A673 (cell line): ENCODE measurements around the gene LYPD4. TPM values are rescaled to one million over a fixed set of nuclear protein-coding genes. Genes with fewer than 3 reads are reported as not detected.

Experiments used
- BruUV-seq: library from RNA; stranded (reverse); fragments of 400-500 nt; replicated peaks from 2 replicates; lab custom pipeline; 2021; lab: Mats Ljungman, UMichigan
- CTCF ChIA-PET: fragments of 300-600 bp; sonication (Branson Sonifier 250); formaldehyde crosslinking; loops from one replicate; lab custom pipeline; 2022; ENCODE audit warnings: antibody characterized with exemption; lab: Charles Lee
- POLR2A ChIA-PET: fragments of 300-600 bp; sonication (Branson Sonifier 250); formaldehyde crosslinking; loops from one replicate; lab custom pipeline; 2022; ENCODE audit warnings: antibody characterized with exemption; ENCODE audit not compliant: low non-redundant PET; lab: Charles Lee
- DNase-seq: peaks from one replicate; pipeline ENCODE4 v3.0.0-alpha.2; 2015; ENCODE audit warnings: low spot score
- H3K27ac ChIP-seq: fragments of 200-600 bp; sonication (generic); 2 replicates; pipeline ENCODE4 v1.5.1; 2016; ENCODE audit warnings: mixed run types, low read depth, mild to moderate bottlenecking, mixed read lengths, antibody characterized with exemption, low read length; ENCODE audit not compliant: poor library complexity, severe bottlenecking
- H3K27me3 ChIP-seq: fragments of 200-600 bp; sonication (generic); replicated peaks from 2 replicates; pipeline ENCODE4 v1.6.1; 2017; ENCODE audit warnings: mixed run types, low read depth, mild to moderate bottlenecking, mixed read lengths, antibody characterized with exemption, low read length; ENCODE audit not compliant: insufficient read depth, poor library complexity
- H3K36me3 ChIP-seq: fragments of 200-600 bp; sonication (generic); 2 replicates; pipeline ENCODE4 v1.6.1; 2016; ENCODE audit warnings: mixed run types, mild to moderate bottlenecking, mixed read lengths, antibody characterized with exemption, low read length; ENCODE audit not compliant: insufficient read depth, poor library complexity, severe bottlenecking
- H3K4me1 ChIP-seq: fragments of 200-600 bp; sonication (generic); 2 replicates; pipeline ENCODE4 v1.6.1; 2017; ENCODE audit warnings: mixed run types, mild to moderate bottlenecking, mixed read lengths, antibody characterized with exemption, low read length; ENCODE audit not compliant: insufficient read depth, poor library complexity, severe bottlenecking
- H3K4me3 ChIP-seq: fragments of 200-600 bp; sonication (generic); 2 replicates; pipeline ENCODE4 v1.5.1; 2016; ENCODE audit warnings: low read depth, mixed run types, mild to moderate bottlenecking, mixed read lengths, low read length; ENCODE audit not compliant: poor library complexity, severe bottlenecking
- H3K9me3 ChIP-seq: fragments of 200-600 bp; sonication (generic); 2 replicates; pipeline ENCODE4 v1.6.1; 2016; ENCODE audit warnings: mixed run types, low read depth, mild to moderate bottlenecking, mixed read lengths, antibody characterized with exemption, low read length; ENCODE audit not compliant: poor library complexity, severe bottlenecking
- EZH2 ChIP-seq: fragments of 200-600 bp; sonication (generic); IDR thresholded peaks from 2 replicates; pipeline ENCODE4 v1.6.1; 2017; ENCODE audit warnings: borderline replicate concordance, low read depth, mild to moderate bottlenecking, mixed read lengths, antibody characterized with exemption, low read length; ENCODE audit not compliant: poor library complexity, severe bottlenecking
- intact Hi-C: fragments of 100-400 bp; cut with micrococcal nuclease; formaldehyde crosslinking; loops from one replicate; pipeline ENCODE4 v1.10.0; 2022; ENCODE audit not compliant: unreplicated experiment
- total RNA-seq: library from RNA; stranded (reverse); gene quantifications from 2 replicates; pipeline ENCODE4 v1.2.3, GENCODE V29; 2021
- TF ChIP-seq, protein P1 (sequence below): fragments of 300-800, 200-600 bp; sonication (generic); conservative IDR thresholded peaks from 2 replicates; pipeline ENCODE4 v1.5.1; 2017; ENCODE audit warnings: low read depth, mild to moderate bottlenecking, antibody characterized with exemption, low read length, moderate library complexity, mixed read lengths

LYPD4 gene
- total RNA-seq, 1 experiment from 2014 or later: not detected

- H3K4me1 ChIP-seq: peaks cover 33% of the 10 kb centered on the region
- no peak for TF ChIP-seq EZH2
- TF ChIP-seq, protein P1, sequence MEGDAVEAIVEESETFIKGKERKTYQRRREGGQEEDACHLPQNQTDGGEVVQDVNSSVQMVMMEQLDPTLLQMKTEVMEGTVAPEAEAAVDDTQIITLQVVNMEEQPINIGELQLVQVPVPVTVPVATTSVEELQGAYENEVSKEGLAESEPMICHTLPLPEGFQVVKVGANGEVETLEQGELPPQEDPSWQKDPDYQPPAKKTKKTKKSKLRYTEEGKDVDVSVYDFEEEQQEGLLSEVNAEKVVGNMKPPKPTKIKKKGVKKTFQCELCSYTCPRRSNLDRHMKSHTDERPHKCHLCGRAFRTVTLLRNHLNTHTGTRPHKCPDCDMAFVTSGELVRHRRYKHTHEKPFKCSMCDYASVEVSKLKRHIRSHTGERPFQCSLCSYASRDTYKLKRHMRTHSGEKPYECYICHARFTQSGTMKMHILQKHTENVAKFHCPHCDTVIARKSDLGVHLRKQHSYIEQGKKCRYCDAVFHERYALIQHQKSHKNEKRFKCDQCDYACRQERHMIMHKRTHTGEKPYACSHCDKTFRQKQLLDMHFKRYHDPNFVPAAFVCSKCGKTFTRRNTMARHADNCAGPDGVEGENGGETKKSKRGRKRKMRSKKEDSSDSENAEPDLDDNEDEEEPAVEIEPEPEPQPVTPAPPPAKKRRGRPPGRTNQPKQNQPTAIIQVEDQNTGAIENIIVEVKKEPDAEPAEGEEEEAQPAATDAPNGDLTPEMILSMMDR: no peak
Observed at GRCh38 chr19:41887711-41888382, 43.4 kb upstream of the LYPD4 start.

GRCh38 chr19:41886761-41887710 is 42.6 kb upstream of the LYPD4 start:
- peak; percentile 75 for DNase-seq
- peaks cover 41% of the 10 kb centered on the region for H3K4me1 ChIP-seq
- CTCF ChIA-PET: interaction anchor here (0.6 kb wide), 1 partner anchor 51 kb away, joined by 5 read pairs; no protein-coding TSS in a partner anchor
- TF ChIP-seq, protein P1: no peak
- no peak for TF ChIP-seq EZH2
- POLR2A ChIA-PET: no interaction called here
- no peaks in the 10 kb centered on the region for H3K27me3 ChIP-seq
- BruUV-seq: no TSS peak
- peak overlapping the region; percentile 81 for H3K27ac ChIP-seq
- H3K36me3 ChIP-seq: peaks cover 14% of the 10 kb centered on the region
- intact Hi-C loops: no loop called here
- peak overlapping the region; percentile 11 for H3K4me3 ChIP-seq
- no peaks in the 10 kb centered on the region for H3K9me3 ChIP-seq

More at GRCh38 chr19:41887711-41888382, 43.4 kb upstream of the LYPD4 start:
- H3K27me3 ChIP-seq: no peaks in the 10 kb centered on the region
- POLR2A ChIA-PET: interaction anchor here (0.6 kb wide), 1 partner anchor 43 kb away, joined by 3 read pairs; no protein-coding TSS in a partner anchor
- DNase-seq: no peak
- CTCF ChIA-PET: no interaction called here
- intact Hi-C loops: no loop called here
- no peak overlapping the region for H3K4me3 ChIP-seq
- peak overlapping the region; percentile 81 for H3K27ac ChIP-seq
- BruUV-seq: no TSS peak
- H3K36me3 ChIP-seq: peaks cover 22% of the 10 kb centered on the region
- H3K9me3 ChIP-seq: no peaks in the 10 kb centered on the region
